Liver (tissue), 9 donors: Measurements from ENCODE around the gene ACAD9. TPM values are rescaled to one million over a fixed set of nuclear protein-coding genes. Genes with fewer than 3 reads are reported as not detected.
"Not testable (repeated sequence)": the region's sequence is repeated elsewhere in the genome, so short reads cannot be mapped to it uniquely, and the experiment has no call there.

Experiments used
- DNase-seq: peaks from one replicate; pipeline ENCODE4 v3.0.0-alpha.2; 2017; ENCODE audit warnings: low spot score
- H3K27ac ChIP-seq, 2 donors: one replicate each; pipeline ENCODE4 v1.7.0; 2013; ENCODE audit warnings: inconsistent platforms in 2 of 2, low read length in 2 of 2, control low read depth in 1 of 2, low read depth in 1 of 2, mild to moderate bottlenecking in 1 of 2
- H3K27me3 ChIP-seq, 4 donors: one replicate each; pipeline versions ENCODE4 v1.6.1 to v1.7.0; 2013; ENCODE audit warnings: low read length in 3 of 4, inconsistent platforms in 1 of 4, mild to moderate bottlenecking in 1 of 4, moderate library complexity in 1 of 4; ENCODE audit not compliant: control insufficient read depth in 4 of 4, insufficient read depth in 4 of 4
- H3K36me3 ChIP-seq, 4 donors: one replicate each; pipeline versions ENCODE4 v1.6.1 to v1.7.0; 2013; ENCODE audit warnings: low read length in 3 of 4, mild to moderate bottlenecking in 3 of 4, low read depth in 1 of 4, moderate library complexity in 1 of 4; ENCODE audit not compliant: control insufficient read depth in 4 of 4, insufficient read depth in 3 of 4
- H3K4me1 ChIP-seq, 4 donors: one replicate each; pipeline versions ENCODE4 v1.6.1 to v1.7.0; 2013; ENCODE audit warnings: low read length in 3 of 4, mild to moderate bottlenecking in 3 of 4, moderate library complexity in 1 of 4; ENCODE audit not compliant: control insufficient read depth in 4 of 4, insufficient read depth in 4 of 4
- H3K4me3 ChIP-seq, 3 donors: one replicate each; pipeline versions ENCODE4 v1.6.1 to v1.7.0; 2013; ENCODE audit warnings: low read length in 3 of 3, control low read depth in 1 of 3, low read depth in 1 of 3, mild to moderate bottlenecking in 1 of 3
- H3K9ac ChIP-seq, 2 donors: one replicate each; pipeline ENCODE4 v1.7.0; 2013; ENCODE audit warnings: low read length in 2 of 2, mild to moderate bottlenecking in 2 of 2, moderate library complexity in 2 of 2, control low read depth in 1 of 2, low read depth in 1 of 2
- H3K9me3 ChIP-seq, 4 donors: one replicate each; pipeline versions ENCODE4 v1.6.1 to v1.7.0; 2013; ENCODE audit warnings: low read length in 3 of 4; ENCODE audit not compliant: control insufficient read depth in 4 of 4
- EGR1 ChIP-seq, 2 donors: IDR thresholded peaks; 2 replicates each; pipeline ENCODE4 v1.6.1; 2016 to 2018; ENCODE audit warnings: antibody characterized with exemption in 2 of 2, low read depth in 2 of 2
- FOXA1 ChIP-seq: IDR thresholded peaks from 2 replicates; pipeline ENCODE4 v1.6.1; 2016; ENCODE audit warnings: antibody characterized with exemption
- FOXA2 ChIP-seq: IDR thresholded peaks from 2 replicates; pipeline ENCODE4 v1.6.1; 2016; ENCODE audit warnings: antibody characterized with exemption
- HNF4A ChIP-seq, 2 donors: conservative IDR thresholded peaks; 2 replicates each; pipeline ENCODE4 v1.6.1; 2016; ENCODE audit warnings: antibody characterized with exemption in 2 of 2, mild to moderate bottlenecking in 2 of 2
- HNF4G ChIP-seq: IDR thresholded peaks from 2 replicates; pipeline ENCODE4 v1.6.1; 2016; ENCODE audit warnings: antibody characterized with exemption
- JUND ChIP-seq, 2 donors: IDR thresholded peaks; 2 replicates each; pipeline ENCODE4 v1.6.1; 2016; ENCODE audit warnings: antibody characterized with exemption in 2 of 2
- RAD21 ChIP-seq, 2 donors: IDR thresholded peaks; 2 replicates each; pipeline ENCODE4 v1.6.1; 2016; ENCODE audit warnings: antibody characterized with exemption in 2 of 2, mild to moderate bottlenecking in 2 of 2
- REST ChIP-seq: IDR thresholded peaks from 2 replicates; pipeline ENCODE4 v1.6.1; 2016; ENCODE audit warnings: antibody characterized with exemption, mild to moderate bottlenecking
- RXRA ChIP-seq, 2 donors: IDR thresholded peaks; 2 replicates each; pipeline ENCODE4 v1.6.1; 2017 to 2018; ENCODE audit warnings: antibody characterized with exemption in 2 of 2, mild to moderate bottlenecking in 1 of 2
- SP1 ChIP-seq: IDR thresholded peaks from 2 replicates; pipeline ENCODE4 v1.6.1; 2018; ENCODE audit warnings: antibody characterized with exemption, mild to moderate bottlenecking
- WGBS: extraction: QIAGEN DNeasy Blood & Tissue Kit; methylation state at CpG from one replicate; pipeline ENCODE4 v1.1.7; 2013; 5-methylcytosine and 5-hydroxymethylcytosine counted together
- polyA plus RNA-seq, 2 donors: library from polyadenylated mRNA; stranded (reverse) in 1 of 2; unstranded in 1 of 2; fragments of 200-250 nt in 1 of 2; fragments of >200 nt in 1 of 2; fragmentation: Nextera tagmentation in 1 of 2; extraction: Ambion mirVana in 1 of 2; gene quantifications; one replicate each; pipeline versions ENCODE4 v1.2.1 to v1.2.3, GENCODE V29; 2013 to 2015
- total RNA-seq, 2 donors: library from RNA; depleted of rRNA; stranded (reverse); fragments of >200 nt; gene quantifications; one replicate each; pipeline ENCODE4 v1.2.3, GENCODE V29; 2014
- TF ChIP-seq, protein P1 (sequence below): fragments of 150-350 bp; IDR thresholded peaks from 2 replicates; pipeline ENCODE4 v1.5.1; 2017; ENCODE audit warnings: improper control_type of control experiment, low read depth, low read length; ENCODE audit not compliant: missing input control
- TF ChIP-seq, protein P2 (sequence below): IDR thresholded peaks from 2 replicates; pipeline ENCODE4 v1.6.1; 2016; ENCODE audit warnings: antibody characterized with exemption
- donor health status: healthy.
- donor health status: healthy.
- donor health status: healthy.
- donor health status: healthy.
- donor health status: healthy.

ACAD9 gene
- total and polyA plus RNA-seq, 4 donors = 18.3 to 35.8 (median 27.2) TPM

GRCh38 chr3:128864351-128864811 lies 15.0 kb upstream of the ACAD9 start:
- Histone ChIP-seq H3K4me3 (no peak overlapping the region), H3K27ac (no peak overlapping the region), H3K9me3 (peaks cover 0 to 10% (median 4%) of the 10 kb centered on the region in 4 donors), H3K9ac (no peak overlapping the region), H3K27me3 (no peaks in the 10 kb centered on the region), H3K4me1 (no peaks in the 10 kb centered on the region), H3K36me3 (no peaks in the 10 kb centered on the region)
- TF ChIP-seq RXRA (IDR thresholded peaks at IDR 0.05) (no peak), REST (no peak), JUND (IDR thresholded peaks at IDR 0.05) (no peak), HNF4A (conservative IDR thresholded peaks at IDR 0.05) (no peak), FOXA2 (no peak), EGR1 (IDR thresholded peaks at IDR 0.05; ENCODE audit: low read depth in 2 of 2) (no peak), RAD21 (IDR thresholded peaks at IDR 0.05) (no peak), FOXA1 (no peak), HNF4G (no peak), SP1 (no peak)
- TF ChIP-seq, protein P1, sequence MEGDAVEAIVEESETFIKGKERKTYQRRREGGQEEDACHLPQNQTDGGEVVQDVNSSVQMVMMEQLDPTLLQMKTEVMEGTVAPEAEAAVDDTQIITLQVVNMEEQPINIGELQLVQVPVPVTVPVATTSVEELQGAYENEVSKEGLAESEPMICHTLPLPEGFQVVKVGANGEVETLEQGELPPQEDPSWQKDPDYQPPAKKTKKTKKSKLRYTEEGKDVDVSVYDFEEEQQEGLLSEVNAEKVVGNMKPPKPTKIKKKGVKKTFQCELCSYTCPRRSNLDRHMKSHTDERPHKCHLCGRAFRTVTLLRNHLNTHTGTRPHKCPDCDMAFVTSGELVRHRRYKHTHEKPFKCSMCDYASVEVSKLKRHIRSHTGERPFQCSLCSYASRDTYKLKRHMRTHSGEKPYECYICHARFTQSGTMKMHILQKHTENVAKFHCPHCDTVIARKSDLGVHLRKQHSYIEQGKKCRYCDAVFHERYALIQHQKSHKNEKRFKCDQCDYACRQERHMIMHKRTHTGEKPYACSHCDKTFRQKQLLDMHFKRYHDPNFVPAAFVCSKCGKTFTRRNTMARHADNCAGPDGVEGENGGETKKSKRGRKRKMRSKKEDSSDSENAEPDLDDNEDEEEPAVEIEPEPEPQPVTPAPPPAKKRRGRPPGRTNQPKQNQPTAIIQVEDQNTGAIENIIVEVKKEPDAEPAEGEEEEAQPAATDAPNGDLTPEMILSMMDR = no peak
- TF ChIP-seq, protein P2, sequence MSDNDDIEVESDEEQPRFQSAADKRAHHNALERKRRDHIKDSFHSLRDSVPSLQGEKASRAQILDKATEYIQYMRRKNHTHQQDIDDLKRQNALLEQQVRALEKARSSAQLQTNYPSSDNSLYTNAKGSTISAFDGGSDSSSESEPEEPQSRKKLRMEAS = no peak
- WGBS = 67% methylated on average over 11 of the region's 11 CpGs
- no peak for DNase-seq

GRCh38 chr3:128864849-128865804 lies 14.3 kb upstream of the ACAD9 start:
- not testable (repeated sequence) for H3K4me1 ChIP-seq, H3K9me3 ChIP-seq, H3K36me3 ChIP-seq, H3K4me3 ChIP-seq, H3K27me3 ChIP-seq, H3K9ac ChIP-seq, H3K27ac ChIP-seq, DNase-seq
- 81% methylated on average over 22 of the region's 25 CpGs for WGBS
